Measurements from ENCODE around the gene SEMA3D. TPM values are rescaled to one million over a fixed set of nuclear protein-coding genes. Genes with fewer than 3 reads are reported as not detected.

SEMA3D gene
- total and polyA plus RNA-seq, 7 donors: 0.23 to 5.5 (median 2.5) TPM

GRCh38 chr7:85091565-85091928, 95.3 kb downstream of the SEMA3D start:
- Histone ChIP-seq H3K4me1 (peaks cover 0 to 25% (median 19%) of the 10 kb centered on the region in 4 donors), H3K36me3 (no peaks in the 10 kb centered on the region), H3K27ac (peak overlapping the region in 1 of 4 donors; percentile 12), H3K4me3 (no peak overlapping the region), H3K9me3 (no peaks in the 10 kb centered on the region), H3K27me3 (no peaks in the 10 kb centered on the region)
- intact Hi-C loops (cut with DNase I): no loop called here
- 77% methylated on average over 4 of the region's 4 CpGs for WGBS, 2 donors
- TF ChIP-seq EP300 (IDR thresholded peaks at IDR 0.05): peak in 2 of 4 donors; percentile 5 to 29
- peak; percentile 43 to 84 (median 74) for TF ChIP-seq POLR2AphosphoS5 (IDR thresholded peaks at IDR 0.05)
- TF ChIP-seq POLR2A (IDR thresholded peaks at IDR 0.05): no peak
- no peak for DNase-seq

DNA sequence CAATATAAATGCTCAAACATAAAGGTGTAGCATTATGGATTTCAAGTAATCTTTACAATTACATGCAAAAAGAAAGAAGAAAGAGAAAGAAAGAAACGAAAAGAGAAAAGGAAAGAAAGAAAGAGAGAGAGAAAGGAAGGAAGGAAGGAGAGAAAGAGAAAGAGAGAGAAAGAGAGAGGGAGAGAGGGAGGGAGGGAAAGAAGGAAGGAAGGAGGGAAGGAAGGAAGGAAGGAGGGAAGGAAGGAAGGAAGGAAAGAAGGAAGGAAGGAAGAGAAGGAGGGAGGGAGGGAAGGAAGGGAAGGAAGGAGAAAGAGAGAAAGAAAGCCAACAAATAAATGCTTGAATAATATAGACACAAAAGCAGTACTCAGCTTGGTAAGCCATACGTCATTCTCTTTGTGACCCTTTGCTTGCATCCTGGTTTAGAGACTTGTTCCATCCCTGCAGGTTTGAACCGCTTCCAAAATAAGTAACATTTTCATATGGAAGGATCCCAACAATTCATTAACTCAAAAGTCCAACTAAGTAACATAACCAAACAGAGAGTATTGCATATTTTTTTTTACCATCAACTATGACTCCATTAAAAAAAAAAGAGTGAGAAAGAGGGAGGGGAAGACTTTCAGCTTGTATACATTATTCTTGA, 95.8 kb downstream of the SEMA3D start:
- Histone ChIP-seq H3K27me3 (no peaks in the 10 kb centered on the region), H3K36me3 (no peaks in the 10 kb centered on the region), H3K27ac (peak overlapping the region in 2 of 4 donors; percentile 12 to 22), H3K4me3 (no peak overlapping the region), H3K4me1 (peaks cover 0 to 25% (median 19%) of the 10 kb centered on the region in 4 donors), H3K9me3 (no peaks in the 10 kb centered on the region)
- no peak for TF ChIP-seq EP300 (IDR thresholded peaks at IDR 0.05)
- TF ChIP-seq, protein P1, sequence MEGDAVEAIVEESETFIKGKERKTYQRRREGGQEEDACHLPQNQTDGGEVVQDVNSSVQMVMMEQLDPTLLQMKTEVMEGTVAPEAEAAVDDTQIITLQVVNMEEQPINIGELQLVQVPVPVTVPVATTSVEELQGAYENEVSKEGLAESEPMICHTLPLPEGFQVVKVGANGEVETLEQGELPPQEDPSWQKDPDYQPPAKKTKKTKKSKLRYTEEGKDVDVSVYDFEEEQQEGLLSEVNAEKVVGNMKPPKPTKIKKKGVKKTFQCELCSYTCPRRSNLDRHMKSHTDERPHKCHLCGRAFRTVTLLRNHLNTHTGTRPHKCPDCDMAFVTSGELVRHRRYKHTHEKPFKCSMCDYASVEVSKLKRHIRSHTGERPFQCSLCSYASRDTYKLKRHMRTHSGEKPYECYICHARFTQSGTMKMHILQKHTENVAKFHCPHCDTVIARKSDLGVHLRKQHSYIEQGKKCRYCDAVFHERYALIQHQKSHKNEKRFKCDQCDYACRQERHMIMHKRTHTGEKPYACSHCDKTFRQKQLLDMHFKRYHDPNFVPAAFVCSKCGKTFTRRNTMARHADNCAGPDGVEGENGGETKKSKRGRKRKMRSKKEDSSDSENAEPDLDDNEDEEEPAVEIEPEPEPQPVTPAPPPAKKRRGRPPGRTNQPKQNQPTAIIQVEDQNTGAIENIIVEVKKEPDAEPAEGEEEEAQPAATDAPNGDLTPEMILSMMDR (IDR thresholded peaks at IDR 0.05): no peak
- TF ChIP-seq POLR2A (IDR thresholded peaks at IDR 0.05): no peak
- no peak for DNase-seq
- 61 to 75% methylated on average over 3 of the region's 3 CpGs for WGBS, 2 donors
- intact Hi-C loops (cut with DNase I): no loop called here

DNA sequence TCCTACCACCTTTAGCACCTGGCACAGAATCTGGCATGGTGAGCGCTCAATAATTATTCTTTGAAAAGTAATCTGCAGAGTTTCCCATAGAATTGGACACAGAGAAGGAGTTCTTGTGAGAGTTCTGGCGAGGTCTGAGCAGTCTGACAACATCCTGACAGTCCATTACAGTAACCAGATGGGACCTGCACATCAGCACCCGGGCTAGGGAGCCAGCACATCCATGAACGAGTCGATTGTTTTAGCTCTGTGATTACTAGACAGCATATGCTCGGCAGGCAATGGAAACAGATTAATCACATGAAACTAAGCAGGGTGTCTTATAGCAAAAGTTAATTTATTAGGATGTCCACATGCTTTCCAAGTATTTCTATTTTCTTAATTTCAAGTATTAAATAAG, 96.7 kb downstream of the SEMA3D start:
- Histone ChIP-seq H3K4me3 (no peak overlapping the region), H3K27ac (peak overlapping the region in 1 of 4 donors; percentile 22), H3K36me3 (no peaks in the 10 kb centered on the region), H3K27me3 (no peaks in the 10 kb centered on the region), H3K4me1 (peaks cover 0 to 25% (median 19%) of the 10 kb centered on the region in 4 donors), H3K9me3 (no peaks in the 10 kb centered on the region)
- TF ChIP-seq POLR2AphosphoS5 (IDR thresholded peaks at IDR 0.05) (peak; percentile 41 to 84 (median 74)), EP300 (IDR thresholded peaks at IDR 0.05) (no peak)
- DNase-seq: peak; percentile 62
- WGBS, 2 donors: 68 to 70% methylated on average over 6 of the region's 6 CpGs
- intact Hi-C loops (cut with DNase I): no loop called here

GRCh38 chr7:85081846-85082245, 105.0 kb downstream of the SEMA3D start:
- Histone ChIP-seq H3K4me1 (peaks cover 0 to 6% (median 0%) of the 10 kb centered on the region in 4 donors), H3K9me3 (no peaks in the 10 kb centered on the region), H3K4me3 (no peak overlapping the region), H3K27ac (no peak overlapping the region), H3K36me3 (no peaks in the 10 kb centered on the region), H3K27me3 (no peaks in the 10 kb centered on the region)
- DNase-seq: no peak
- WGBS, 2 donors: 31 to 53% methylated on average over 1 of the region's 1 CpG
- TF ChIP-seq POLR2A (IDR thresholded peaks at IDR 0.05) (no peak), EP300 (IDR thresholded peaks at IDR 0.05) (no peak), POLR2AphosphoS5 (IDR thresholded peaks at IDR 0.05) (no peak)
- TF ChIP-seq, protein P1 (IDR thresholded peaks at IDR 0.05): no peak
- intact Hi-C loops (cut with DNase I): no loop called here

- intact Hi-C loops (cut with DNase I): no loop called here
- no peaks in the 10 kb centered on the region for H3K9me3 ChIP-seq
- no peak overlapping the region for H3K4me3 ChIP-seq
- peaks cover 0 to 6% (median 0%) of the 10 kb centered on the region in 4 donors for H3K4me1 ChIP-seq
- no peaks in the 10 kb centered on the region for H3K36me3 ChIP-seq
- no peaks in the 10 kb centered on the region for H3K27me3 ChIP-seq
- no peak for DNase-seq
- 3 to 23% methylated on average over 1 of the region's 1 CpG for WGBS, 2 donors
- H3K27ac ChIP-seq: no peak overlapping the region
- TF ChIP-seq POLR2A (IDR thresholded peaks at IDR 0.05) (no peak), EP300 (IDR thresholded peaks at IDR 0.05) (no peak), POLR2AphosphoS5 (IDR thresholded peaks at IDR 0.05) (no peak)
- TF ChIP-seq, protein P1 (IDR thresholded peaks at IDR 0.05): no peak
Measured at GRCh38 chr7:85081392-85081791, 105.5 kb downstream of the SEMA3D start.

Measured in sigmoid colon (tissue), 7 donors.